Adrenal gland (tissue), 12 donors: ENCODE data around the gene ULBP3. TPM values are rescaled to one million over a fixed set of nuclear protein-coding genes. Genes with fewer than 3 reads are reported as not detected.

Experiments
- DNase-seq, 7 donors: peaks; one replicate each; pipeline ENCODE4 v3.0.0-alpha.2; 2019 to 2020
- H3K27ac ChIP-seq, 5 donors: fragments of 200-600 bp; sonication (generic) in 4 of 5; 1 replicate in 3 of 5; 2 replicates in 2 of 5; pipeline versions ENCODE4 v1.5.1 to v1.8.0; 2016 to 2020; ENCODE audit warnings: mild to moderate bottlenecking in 1 of 5
- H3K27me3 ChIP-seq: fragments of 200-600 bp; 2 replicates; pipeline ENCODE4 v1.8.0; 2021
- H3K36me3 ChIP-seq, 2 donors: fragments of 200-600 bp; replicated peaks in 1 of 2; 1 replicate in 1 of 2; 2 replicates in 1 of 2; pipeline versions ENCODE4 v1.5.1 to v1.8.0; 2018 to 2022
- H3K4me1 ChIP-seq, 2 donors: fragments of 200-600 bp; replicated peaks in 1 of 2; 1 replicate in 1 of 2; 2 replicates in 1 of 2; pipeline versions ENCODE4 v1.5.1 to v1.8.0; 2018 to 2021
- H3K4me3 ChIP-seq, 4 donors: fragments of 200-600 bp; sonication (generic) in 3 of 4; one replicate each; pipeline ENCODE4 v1.5.1; 2016 to 2018
- H3K9me3 ChIP-seq, 3 donors: fragments of 200-600 bp; sonication (generic) in 1 of 3; replicated peaks in 1 of 3; 1 replicate in 2 of 3; 2 replicates in 1 of 3; pipeline versions ENCODE4 v1.5.1 to v1.8.0; 2016 to 2021
- CTCF ChIP-seq, 6 experiments: fragments of 450-650 bp in 4 of 6; fragments of 200-600 bp in 2 of 6; sonication (generic) in 1 of 6; IDR thresholded peaks; 1 replicate in 5 of 6; 2 replicates in 1 of 6; pipeline versions ENCODE4 v1.5.1 to v1.8.0; 2016 to 2021; ENCODE audit warnings: antibody characterized with exemption in 6 of 6, mild to moderate bottlenecking in 2 of 6, moderate library complexity in 1 of 6
- POLR2A ChIP-seq, 2 donors: fragments of 450-650 bp; IDR thresholded peaks; one replicate each; pipeline ENCODE4 v1.6.1; 2017; ENCODE audit warnings: antibody characterized with exemption in 2 of 2, mild to moderate bottlenecking in 2 of 2, moderate library complexity in 1 of 2
- WGBS, 4 donors: extraction: QIAGEN DNeasy Blood & Tissue Kit in 2 of 4; methylation state at CpG; one replicate each; pipeline versions ENCODE4 v1.1.5 to v1.1.7; 2013 to 2017; 5-methylcytosine and 5-hydroxymethylcytosine counted together
- intact Hi-C, 2 donors: fragments of 100-400 bp; cut with DNase I; formaldehyde crosslinking; loops; one replicate each; pipeline versions ENCODE4 v1.14.1 to v1.15.0; 2022 to 2023
- polyA plus RNA-seq, 3 donors: library from polyadenylated mRNA; stranded (reverse); fragments of 200-250 nt in 2 of 3; fragments of 350-450 nt in 1 of 3; fragmentation: Illumina TruSeq in 1 of 3; extraction: RNeasy Lipid Tissue Mini Kit (QIAGEN cat#74804) in 1 of 3; gene quantifications; one replicate each; pipeline ENCODE4 v1.2.3, GENCODE V29; 2013 to 2014
- total RNA-seq, 9 donors: library from RNA; depleted of rRNA in 4 of 9; stranded (reverse); fragments of >200 nt in 4 of 9; fragments of 120-200 nt in 1 of 9; fragmentation: NEBNext Ultra II Directional in 1 of 9; extraction: Animal tissue kit (Norgen Biotek cat#: 25700) in 1 of 9; gene quantifications; one replicate each; pipeline versions ENCODE4 v1.1.0 to v1.2.4, GENCODE V29; 2013 to 2023
- donor health status: healthy with polysubstance abuse.
- donor health status: Bipolar disorder and iron deficiency.
- donor health status: DM: yes; HTN: yes; CAD: no.
- donor health status: DM: no; HTN: no; CAD: no.
- donor health status: DM: no; HTN: no; CAD: no.
- donor health status: DM: yes; HTN: yes; CAD: no.

The ULBP3 gene
- total and polyA plus RNA-seq, 12 donors: 0.17 to 15.6 (median 5.1) TPM

- no peaks in the 10 kb centered on the region for H3K4me1 ChIP-seq
- no peaks in the 10 kb centered on the region for H3K9me3 ChIP-seq
- 75 to 88% (median 86%) methylated on average over 8 of the region's 8 CpGs for WGBS, 4 donors
- no peaks in the 10 kb centered on the region for H3K27me3 ChIP-seq
- no peak overlapping the region for H3K27ac ChIP-seq
- TF ChIP-seq POLR2A (IDR thresholded peaks at IDR 0.05) (no peak), CTCF (IDR thresholded peaks at IDR 0.05) (no peak)
- intact Hi-C loops: no loop called here
- DNase-seq: no peak
- no peaks in the 10 kb centered on the region for H3K36me3 ChIP-seq
- no peak overlapping the region for H3K4me3 ChIP-seq
Observed at GRCh38 chr6:150116200-150116800, 47.4 kb upstream of the ULBP3 start.

DNA sequence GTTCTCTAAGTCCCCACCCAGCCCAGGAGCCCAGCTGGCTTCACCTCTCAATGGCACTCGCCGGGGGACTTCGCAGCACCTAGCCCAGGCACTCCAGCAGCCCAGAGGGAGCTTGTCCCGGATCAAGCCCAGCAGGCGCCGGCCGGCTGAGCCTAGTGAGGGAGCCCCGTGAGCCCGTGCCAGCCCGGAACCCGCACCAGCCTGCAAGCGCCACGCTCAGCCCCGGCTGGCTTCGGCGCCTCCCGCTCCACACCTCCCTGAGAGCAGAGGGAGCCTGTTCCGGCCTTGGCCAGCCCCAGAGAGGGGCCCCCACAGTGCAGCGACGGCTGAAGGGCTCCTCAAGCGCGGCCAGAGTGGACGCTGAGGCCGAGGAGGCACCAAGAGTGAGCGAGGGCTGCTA, 46.8 kb upstream of the ULBP3 start:
- TF ChIP-seq POLR2A (IDR thresholded peaks at IDR 0.05) (no peak), CTCF (IDR thresholded peaks at IDR 0.05) (no peak)
- Histone ChIP-seq H3K4me1 (no peaks in the 10 kb centered on the region), H3K9me3 (no peaks in the 10 kb centered on the region), H3K4me3 (no peak overlapping the region), H3K27me3 (no peaks in the 10 kb centered on the region), H3K27ac (no peak overlapping the region), H3K36me3 (no peaks in the 10 kb centered on the region)
- 60 to 95% (median 91%) methylated on average over 2 to 25 of the region's 25 CpGs for WGBS, 4 donors
- DNase-seq: no peak
- intact Hi-C loops: no loop called here

- DNase-seq: no peak
- H3K4me3 ChIP-seq: no peak overlapping the region
- H3K36me3 ChIP-seq: no peaks in the 10 kb centered on the region
- H3K27ac ChIP-seq: no peak overlapping the region
- H3K9me3 ChIP-seq: no peaks in the 10 kb centered on the region
- no peaks in the 10 kb centered on the region for H3K4me1 ChIP-seq
- intact Hi-C loops: no loop called here
- TF ChIP-seq CTCF (IDR thresholded peaks at IDR 0.05): no peak
- no peak for TF ChIP-seq POLR2A (IDR thresholded peaks at IDR 0.05)
- peaks cover 3% of the 10 kb centered on the region for H3K27me3 ChIP-seq
- WGBS, 4 donors: 80 to 86% (median 84%) methylated on average over 5 to 6 of the region's 6 CpGs
Observed at GRCh38 chr6:150112233-150112632, 43.3 kb upstream of the ULBP3 start.

DNA sequence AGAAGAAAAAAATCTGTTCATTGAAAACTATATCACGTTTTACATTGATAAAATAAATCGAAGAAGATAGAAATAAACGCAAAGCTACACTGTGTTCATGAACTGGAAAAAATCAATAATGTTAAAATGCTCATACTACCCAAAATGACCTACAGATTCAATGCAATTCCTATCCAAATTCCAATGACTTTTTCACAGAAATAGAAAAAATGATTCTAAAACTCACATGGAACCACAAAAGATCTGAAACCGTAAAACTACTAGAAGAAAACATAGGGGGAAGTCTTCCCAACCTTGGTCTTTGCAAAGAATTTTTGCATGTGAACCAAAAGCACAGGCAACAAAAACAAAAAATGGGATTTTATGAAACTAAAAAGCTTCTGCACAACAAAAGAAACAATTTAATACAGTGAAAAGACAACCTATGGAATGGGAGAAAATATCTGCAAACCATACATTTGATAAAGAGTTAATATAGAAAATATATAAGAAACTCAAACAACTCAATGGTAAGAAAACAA, 33.9 kb upstream of the ULBP3 start:
- WGBS, 4 donors: 84 to 88% (median 88%) methylated on average over 4 of the region's 4 CpGs

More for the DNA sequence above, 33.9 kb upstream of the ULBP3 start:
- intact Hi-C loops: no loop called here
- Histone ChIP-seq H3K4me3 (no peak overlapping the region), H3K27ac (no peak overlapping the region), H3K4me1 (no peaks in the 10 kb centered on the region), H3K27me3 (no peaks in the 10 kb centered on the region), H3K36me3 (no peaks in the 10 kb centered on the region), H3K9me3 (no peaks in the 10 kb centered on the region)
- no peak for TF ChIP-seq POLR2A (IDR thresholded peaks at IDR 0.05)
- TF ChIP-seq CTCF (IDR thresholded peaks at IDR 0.05): no peak
- no peak for DNase-seq
